GM12875 (cell line): Measurements from ENCODE around the gene AHSG.

Experiments used
- H3K4me3 ChIP-seq: one replicate; pipeline ENCODE4 v1.5.1; 2011; ENCODE audit warnings: low read depth, low read length, control low read depth
- CTCF ChIP-seq: IDR thresholded peaks from 2 replicates; pipeline ENCODE4 v1.5.1; 2011; ENCODE audit warnings: low read depth, mild to moderate bottlenecking, control low read depth, inconsistent platforms, low read length, moderate library complexity, borderline replicate concordance; ENCODE audit not compliant: insufficient read depth

Gene AHSG

GRCh38 chr3:186669378-186670084 lies 56.7 kb downstream of the AHSG start:
- H3K4me3 ChIP-seq, result no peak overlapping the region
- no peak for TF ChIP-seq CTCF

DNA sequence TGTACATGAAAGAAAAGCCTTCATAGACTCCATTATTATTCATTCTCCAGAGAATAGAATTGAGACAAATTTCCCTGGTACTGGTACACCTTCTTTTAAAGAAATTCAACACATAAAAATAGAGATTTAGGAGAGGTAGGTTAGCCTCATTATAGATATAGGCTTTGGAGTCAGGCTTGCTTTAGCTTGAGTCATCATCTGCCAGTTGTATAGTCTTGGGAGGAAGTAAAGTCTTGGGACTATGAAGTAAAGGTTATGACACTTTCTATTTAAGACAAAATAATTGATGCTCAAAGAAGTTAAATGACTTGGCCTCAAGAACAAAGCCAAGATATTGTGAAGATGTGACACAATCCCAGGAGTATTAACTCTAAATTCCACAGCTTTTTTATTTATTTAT lies 57.3 kb downstream of the AHSG start:
- no peak overlapping the region for H3K4me3 ChIP-seq
- no peak for TF ChIP-seq CTCF
